GM12865 (cell line): ENCODE measurements around the gene LYSMD1.
A peak's percentile ranks its signal among the peaks of the same experiment; 100 is the strongest.

ENCODE experiments used
- DNase-seq: peaks from one replicate; pipeline ENCODE4 v3.0.0; 2010; ENCODE audit warnings: low read depth
- H3K4me3 ChIP-seq: 2 replicates; pipeline ENCODE4 v1.5.1; 2011; ENCODE audit warnings: mild to moderate bottlenecking, low read depth, low read length, control low read depth
- CTCF ChIP-seq: IDR thresholded peaks from 2 replicates; pipeline ENCODE4 v1.5.1; 2011; ENCODE audit warnings: low read length, control low read depth, low read depth, inconsistent platforms; ENCODE audit not compliant: insufficient read depth; ENCODE audit errors: missing control alignments

LYSMD1 gene

DNA sequence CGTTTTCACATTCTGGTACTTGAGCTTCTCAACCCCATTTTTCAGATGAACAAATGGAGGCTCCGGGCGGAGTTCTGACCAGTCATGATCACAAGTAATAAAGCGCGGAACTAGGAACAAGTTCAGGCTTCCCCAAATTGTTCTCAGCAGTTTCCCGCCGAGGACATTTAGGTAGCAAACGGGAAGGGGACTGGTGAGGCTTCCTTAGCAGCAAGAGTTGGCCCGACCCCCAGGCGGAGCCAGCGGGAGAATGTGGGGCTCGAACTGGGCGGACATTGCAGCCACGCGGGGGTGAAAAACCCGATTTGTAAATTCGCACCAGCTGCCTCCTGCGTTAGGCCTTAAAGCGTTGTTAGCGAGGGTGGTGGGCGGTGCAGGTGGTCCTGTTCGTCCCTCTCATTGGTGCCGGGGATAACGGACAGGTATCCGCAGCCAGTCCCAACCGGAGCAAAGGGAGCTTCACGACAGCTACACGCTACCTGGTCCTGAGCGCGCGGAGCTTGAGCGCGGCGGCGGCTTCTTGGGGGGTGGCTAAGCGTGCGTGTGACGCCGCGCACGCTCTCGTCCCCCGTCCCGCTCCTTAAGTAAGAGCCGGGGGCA lies 34.6 kb downstream of the LYSMD1 start:
- H3K4me3 ChIP-seq = peak overlapping the region; percentile 44
- no peak for TF ChIP-seq CTCF
- DNase-seq = peak; percentile 90

DNA sequence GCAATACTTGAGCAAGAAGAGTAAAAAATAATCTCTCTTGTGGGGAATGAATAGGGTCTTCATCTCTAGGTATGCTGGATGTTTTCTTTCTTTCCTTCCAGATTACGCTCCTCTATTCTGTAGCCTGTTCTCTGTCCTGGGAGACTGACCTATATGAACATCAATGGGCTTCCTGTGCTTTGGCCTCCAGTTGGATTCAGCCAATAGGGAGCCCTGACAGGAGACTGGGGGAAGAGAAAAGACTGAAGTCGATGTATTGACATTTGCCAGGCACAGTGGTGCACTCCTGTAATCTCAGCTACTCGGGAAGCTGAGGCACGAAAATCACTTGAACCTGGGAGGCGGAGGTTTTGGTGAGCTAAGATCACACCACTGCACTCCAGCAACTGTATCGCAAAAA lies 36.9 kb downstream of the LYSMD1 start:
- no peak overlapping the region for H3K4me3 ChIP-seq
- TF ChIP-seq CTCF = no peak
- no peak for DNase-seq

GRCh38 chr1:151124763-151125403 lies 40.8 kb downstream of the LYSMD1 start:
- DNase-seq = no peak
- no peak for TF ChIP-seq CTCF
- H3K4me3 ChIP-seq = no peak overlapping the region

DNA sequence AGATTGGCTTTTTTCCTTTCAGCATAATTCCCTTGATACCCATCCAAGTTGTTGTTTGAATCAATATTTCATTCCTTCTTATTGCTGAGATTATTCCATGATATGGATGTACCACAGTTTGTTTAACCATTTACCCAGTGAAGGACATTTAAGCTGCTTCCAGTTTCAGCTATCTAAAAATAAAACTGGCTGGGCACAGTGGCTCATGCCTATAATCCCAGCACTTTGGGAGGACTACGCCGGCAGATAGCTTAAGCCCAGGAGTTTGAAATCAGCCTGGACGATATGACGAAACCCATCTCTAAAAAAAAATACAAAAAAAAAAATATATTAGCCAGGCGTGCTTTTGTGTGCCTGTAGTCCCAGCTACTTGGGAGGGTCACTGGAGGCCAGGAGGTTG lies 51.8 kb downstream of the LYSMD1 start:
- TF ChIP-seq CTCF = no peak
- DNase-seq = no peak
- no peak overlapping the region for H3K4me3 ChIP-seq
